VCaP (cell line): ENCODE data around the gene MYLK.

Experiments used
- H3K27ac ChIP-seq: fragments of 450-650 bp; 2 replicates; pipeline ENCODE4 v1.5.1; 2017
- CTCF ChIP-seq: fragments of 450-650 bp; conservative IDR thresholded peaks from 2 replicates; pipeline ENCODE4 v1.5.1; 2017; ENCODE audit warnings: mild to moderate bottlenecking, moderate library complexity

The MYLK gene

DNA sequence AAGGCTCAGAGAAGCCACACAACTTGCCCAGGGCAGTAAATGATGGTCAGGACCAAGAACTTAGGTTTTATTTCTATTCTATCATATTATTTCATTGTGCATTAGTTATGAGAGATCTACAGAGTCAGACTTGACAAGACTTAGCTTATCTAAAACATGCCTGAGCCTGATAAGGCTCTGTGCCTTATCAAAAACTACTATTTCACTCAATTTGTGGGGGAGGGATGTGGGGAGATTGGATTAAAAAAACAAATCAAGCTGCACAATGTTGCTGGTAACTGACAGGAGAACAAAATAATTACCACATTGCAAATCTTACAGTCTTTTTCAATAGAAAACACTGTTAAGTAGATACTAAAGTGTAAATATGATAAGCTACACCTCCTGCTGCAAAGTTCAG is 315.3 kb downstream of the MYLK start:
- no peak for TF ChIP-seq CTCF
- H3K27ac ChIP-seq: no peak overlapping the region

DNA sequence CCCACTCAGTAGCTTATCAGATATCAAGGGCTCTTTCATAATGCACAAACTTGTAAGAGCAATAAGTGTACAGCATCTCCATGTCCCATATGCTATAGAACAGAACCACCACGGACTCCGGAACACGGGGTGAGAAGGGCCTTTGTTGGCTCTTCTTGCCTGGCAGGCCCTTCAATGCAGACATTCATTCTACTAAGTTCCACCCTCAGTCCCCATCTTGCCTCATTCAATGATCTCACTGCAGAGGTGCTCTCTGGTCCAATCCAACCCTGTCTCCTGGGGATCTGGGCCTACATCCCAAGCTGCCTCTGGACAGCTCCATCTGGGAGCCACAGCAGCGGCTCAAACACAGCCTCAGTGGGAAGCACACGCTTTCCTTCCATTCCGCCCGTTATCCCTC is 316.1 kb downstream of the MYLK start:
- TF ChIP-seq CTCF: no peak
- H3K27ac ChIP-seq: no peak overlapping the region

- no peak overlapping the region for H3K27ac ChIP-seq
- no peak for TF ChIP-seq CTCF
Measured at GRCh38 chr3:123564056-123564455, 320.1 kb downstream of the MYLK start.

DNA sequence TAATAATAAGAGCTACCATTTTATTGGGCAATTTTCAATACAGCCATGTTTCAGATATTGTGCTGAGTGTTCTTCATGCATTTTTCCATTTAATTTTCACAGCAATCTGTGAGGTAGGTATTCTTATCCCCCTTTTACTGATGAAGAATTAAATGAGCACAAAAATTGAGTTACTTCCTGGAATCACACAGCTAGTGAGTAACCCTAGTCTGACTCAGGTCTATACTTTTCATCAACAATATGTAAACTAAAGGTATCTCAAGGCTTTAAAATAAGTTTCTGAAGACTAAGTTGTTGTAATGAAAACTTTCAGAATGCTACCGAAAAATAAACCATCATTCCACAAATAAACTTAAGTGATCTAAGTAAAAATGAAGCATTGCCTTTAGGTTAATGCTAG is 321.6 kb downstream of the MYLK start:
- H3K27ac ChIP-seq: no peak overlapping the region
- TF ChIP-seq CTCF: no peak

- no peak overlapping the region for H3K27ac ChIP-seq
- no peak for TF ChIP-seq CTCF
Measured at GRCh38 chr3:123561188-123561587, 322.9 kb downstream of the MYLK start.
